Hindlimb muscle (tissue), 1 donor: ENCODE results near the gene DRICH1. TPM values are rescaled to one million over a fixed set of nuclear protein-coding genes. Genes with fewer than 3 reads are reported as not detected.
"Not testable (repeated sequence)": the region's sequence is repeated elsewhere in the genome, so short reads cannot be mapped to it uniquely, and the experiment has no call there.

Experiments
- DNase-seq: peaks from one replicate; pipeline ENCODE4 v3.0.0-alpha.2; 2013
- polyA plus RNA-seq: library from polyadenylated mRNA; unstranded; fragments of 120-200 nt; gene quantifications from one replicate; pipeline ENCODE4 v1.2.1, GENCODE V29; 2013; ENCODE audit not compliant: insufficient read length

The DRICH1 gene
- polyA plus RNA-seq, 1 donor, result 0.49 TPM

DNA sequence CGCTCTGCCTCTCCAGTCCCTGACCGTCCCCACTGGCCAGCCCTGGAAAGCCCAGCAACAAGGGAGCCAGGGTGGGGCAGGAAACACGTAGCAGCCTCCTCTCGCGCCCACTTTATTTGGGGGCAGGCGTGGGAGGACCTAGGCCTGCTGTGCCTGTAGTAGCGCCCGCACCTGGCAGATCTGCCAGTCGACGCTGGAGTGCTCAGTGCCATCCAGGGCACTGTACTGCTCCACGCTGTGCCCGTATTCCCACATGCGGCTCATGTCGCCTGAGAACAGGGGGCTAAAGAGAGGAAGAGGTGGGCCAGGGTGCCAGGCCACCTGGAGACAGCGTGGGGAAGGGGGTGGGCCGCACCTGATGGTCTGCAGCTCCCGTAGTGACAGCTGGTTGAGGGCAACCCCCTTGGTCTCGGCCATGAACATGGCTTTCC lies 17.0 kb upstream of the DRICH1 start:
- DNase-seq, result no peak

DNA sequence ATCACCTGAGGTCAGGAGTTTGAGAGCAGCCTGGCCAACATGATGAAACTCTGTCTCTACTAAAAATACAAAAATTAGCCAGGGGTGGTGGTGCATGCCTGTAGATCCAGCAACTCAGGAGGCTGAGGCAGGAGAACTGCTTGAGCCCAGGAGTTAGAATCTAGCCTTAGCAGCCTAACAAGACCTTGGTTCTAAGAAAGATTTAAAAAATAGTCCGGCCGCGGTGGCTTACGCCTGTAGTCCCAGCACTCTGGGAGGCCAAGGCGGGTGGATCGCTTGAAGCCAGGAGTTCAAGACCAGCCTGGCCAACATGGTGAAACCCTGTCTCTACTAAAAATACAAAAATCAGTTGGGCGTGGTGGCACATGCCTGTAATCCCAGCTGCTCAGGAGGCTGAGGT lies 14.4 kb upstream of the DRICH1 start:
- DNase-seq, result not testable (repeated sequence)

DNA sequence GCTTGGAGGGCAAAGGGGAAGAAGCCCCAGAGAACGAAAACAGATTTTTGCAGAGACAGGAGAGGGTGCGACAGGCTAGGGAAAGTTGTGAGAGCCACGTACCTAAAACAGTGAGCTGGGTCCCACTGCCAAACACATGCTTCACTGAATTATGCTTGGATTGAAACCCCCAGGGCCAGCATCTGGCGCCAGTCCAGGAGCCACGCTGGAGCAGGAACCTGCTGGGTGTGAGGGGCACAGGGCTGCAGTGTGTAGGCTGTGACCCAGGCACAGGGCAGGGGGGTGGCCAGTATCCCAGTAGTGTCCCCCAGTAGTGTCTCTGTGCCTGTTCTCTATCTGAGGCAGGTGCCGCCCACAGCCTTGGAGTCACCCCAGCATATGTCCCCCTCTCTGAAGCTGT lies 8.1 kb upstream of the DRICH1 start:
- not testable (repeated sequence) for DNase-seq

DNA sequence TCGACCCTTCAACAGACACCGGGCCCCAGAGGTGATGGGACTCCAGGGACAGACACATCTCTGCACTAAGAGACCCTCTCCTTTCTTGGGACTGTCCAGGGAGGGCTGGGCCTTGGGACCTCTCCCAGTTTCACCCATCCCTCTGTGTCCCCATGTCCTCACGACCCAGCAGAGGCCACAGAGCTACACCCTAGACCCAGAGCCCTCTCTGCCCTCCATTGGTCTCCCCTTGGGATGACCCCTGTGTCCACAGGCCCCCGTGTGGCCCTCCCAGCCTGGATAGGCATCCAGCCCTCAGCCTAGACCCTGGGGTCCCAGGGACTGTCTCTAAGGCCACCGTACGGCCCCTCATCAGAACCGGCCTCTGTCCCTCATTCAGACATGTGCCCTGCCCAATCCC lies 7.5 kb upstream of the DRICH1 start:
- DNase-seq, result no peak

DNA sequence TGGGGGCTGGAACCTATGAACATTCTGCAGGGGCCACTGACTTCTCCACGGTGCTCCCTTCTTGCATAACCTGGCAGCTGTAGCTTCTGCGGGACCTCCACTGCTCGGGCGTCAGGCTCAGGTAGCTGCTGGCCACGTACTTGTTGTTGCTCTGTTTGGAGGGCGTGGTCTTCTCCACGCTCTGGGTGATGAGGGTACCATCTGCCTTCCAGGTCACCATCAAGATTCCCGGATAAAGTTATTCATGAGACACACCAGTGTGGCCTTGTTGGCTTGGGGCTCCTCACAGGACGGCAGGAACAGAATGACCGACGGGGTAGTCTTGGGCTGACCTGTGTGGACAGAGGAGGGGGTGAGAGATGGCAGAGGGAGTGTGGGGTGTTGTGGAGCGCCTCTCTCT lies 6.5 kb upstream of the DRICH1 start:
- DNase-seq, result no peak

DNA sequence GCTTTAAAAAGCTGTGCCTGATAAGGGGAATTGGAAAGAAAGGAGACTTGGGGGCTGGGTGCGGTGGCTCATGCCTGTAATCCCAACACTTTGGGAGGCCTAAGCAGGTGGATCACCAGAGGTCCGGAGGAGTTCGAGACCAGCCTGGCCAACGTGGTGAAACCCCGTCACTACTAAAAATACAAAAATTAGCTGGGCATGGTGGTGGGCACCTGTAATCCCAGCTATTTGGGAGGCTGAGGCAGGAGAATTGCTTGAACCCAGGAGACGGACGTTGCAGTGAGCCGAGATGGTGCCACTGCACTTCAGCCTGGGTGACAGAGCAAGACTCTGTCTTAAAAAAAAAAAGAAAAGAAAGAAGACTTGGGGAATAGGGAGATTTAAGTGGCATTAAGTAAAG lies 3.2 kb upstream of the DRICH1 start:
- not testable (repeated sequence) for DNase-seq

DNA sequence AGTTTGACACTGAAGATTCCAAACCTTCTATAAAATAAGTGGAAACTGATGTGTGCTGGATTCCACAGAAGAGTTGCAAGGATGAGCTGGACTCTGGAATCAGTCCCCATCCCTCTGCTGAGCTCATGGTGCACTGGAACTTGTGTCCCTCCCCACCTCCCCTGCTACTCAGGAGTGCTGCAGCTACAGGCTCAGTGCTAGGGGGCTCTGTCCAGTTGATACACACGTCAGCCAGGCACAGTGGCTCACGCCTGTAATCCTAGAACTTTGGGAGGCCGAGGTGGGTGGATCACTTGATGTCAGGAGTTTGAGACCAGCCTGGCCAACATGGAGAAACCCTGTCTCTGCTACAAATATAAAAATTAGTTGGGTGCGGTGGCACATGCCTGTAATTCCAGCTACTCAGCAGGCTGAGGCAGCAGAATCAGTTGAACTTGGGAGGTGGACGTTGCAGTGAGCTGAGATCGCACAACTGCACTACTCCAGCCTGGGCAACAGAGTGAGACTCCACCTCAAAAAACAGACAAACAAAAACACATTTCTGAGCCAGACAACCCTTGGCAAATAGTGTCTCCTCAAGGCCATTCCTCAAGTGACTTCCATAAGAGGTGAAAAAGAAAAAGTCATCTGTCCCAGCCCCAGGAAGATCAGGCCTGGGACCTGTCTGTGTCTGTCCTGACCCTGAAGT lies 3.9 kb downstream of the DRICH1 start:
- DNase-seq, result not testable (repeated sequence)

DNA sequence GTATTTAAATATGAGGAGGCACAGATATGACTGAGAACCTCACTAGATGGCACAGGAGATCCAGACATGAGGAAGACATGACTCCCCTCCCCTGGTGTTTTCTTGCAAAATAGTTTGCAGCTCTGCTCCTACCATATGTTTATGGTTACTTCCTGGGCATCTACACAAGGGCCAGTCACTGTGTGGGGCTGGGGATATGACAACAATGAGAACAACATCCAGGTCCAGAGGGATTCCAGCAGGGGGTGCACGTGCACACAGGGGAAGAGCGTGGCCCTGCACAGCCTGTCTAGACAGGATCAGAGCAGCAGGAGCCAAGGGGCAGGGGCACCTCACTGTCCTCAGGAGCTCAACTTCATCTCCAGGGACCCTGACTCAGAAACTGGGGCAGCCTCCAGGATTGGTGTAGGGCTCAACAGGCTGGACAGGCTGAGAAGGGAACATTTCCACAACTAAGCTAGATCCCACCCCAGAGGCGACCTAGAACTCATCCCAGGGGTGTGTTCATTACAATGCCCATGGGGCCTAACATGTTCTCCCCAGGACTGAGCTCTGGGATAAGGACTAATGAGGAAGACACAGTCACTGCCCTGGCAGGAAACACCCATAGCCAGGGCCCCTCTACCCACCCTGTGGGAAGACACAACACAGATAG lies 4.6 kb downstream of the DRICH1 start:
- DNase-seq, result not testable (repeated sequence)

DNA sequence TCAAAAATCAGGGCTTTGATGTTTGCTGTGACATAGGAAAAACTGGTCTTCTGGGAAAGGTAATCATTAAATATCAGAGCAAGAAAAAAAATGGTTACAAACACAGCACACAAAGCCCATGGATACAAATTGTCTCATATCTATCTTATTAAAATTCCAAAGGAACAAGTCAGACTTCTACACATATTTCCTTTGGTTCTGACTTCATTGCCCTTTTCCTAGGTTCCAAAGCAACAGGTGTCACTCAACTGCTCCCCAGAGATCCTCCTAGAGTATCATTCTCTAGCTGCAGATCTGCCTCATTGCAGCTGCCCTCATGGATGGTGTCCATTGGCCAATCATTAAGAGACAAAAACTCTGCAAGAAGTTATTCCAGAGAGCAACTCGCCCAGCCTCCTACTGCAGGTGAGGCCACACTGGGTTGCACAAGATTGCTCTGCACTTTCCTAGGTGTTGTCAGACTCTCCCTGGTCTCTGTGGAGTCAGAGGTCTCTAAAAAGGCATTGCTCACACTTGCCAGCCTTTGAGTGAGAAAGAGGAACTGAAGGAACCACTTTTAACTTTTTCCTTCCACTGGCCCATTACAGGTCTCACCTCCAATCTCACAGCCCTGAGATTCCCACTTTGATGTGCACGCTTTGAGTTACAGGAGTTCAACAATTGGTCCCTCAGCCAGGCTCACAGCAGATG lies 5.7 kb downstream of the DRICH1 start:
- DNase-seq, result no peak

DNA sequence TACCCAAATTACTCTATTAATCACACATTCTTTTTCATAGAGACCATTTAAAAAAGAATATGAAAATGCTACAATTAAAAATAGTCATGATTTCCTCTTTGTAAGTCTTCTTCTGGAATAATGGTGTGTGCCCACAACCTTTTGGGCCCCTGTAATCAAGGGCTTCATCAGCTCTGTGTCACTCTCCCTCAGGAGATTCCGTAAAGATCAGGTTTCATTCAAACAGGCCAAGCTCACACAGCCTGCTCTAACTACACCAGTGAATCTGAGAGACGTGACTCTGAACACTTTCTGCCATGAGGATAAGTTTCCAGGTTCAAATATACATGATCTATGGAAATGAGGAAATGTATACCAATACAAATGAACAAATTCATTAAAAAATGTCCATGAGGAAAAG lies 9.5 kb downstream of the DRICH1 start:
- DNase-seq, result no peak

DNA sequence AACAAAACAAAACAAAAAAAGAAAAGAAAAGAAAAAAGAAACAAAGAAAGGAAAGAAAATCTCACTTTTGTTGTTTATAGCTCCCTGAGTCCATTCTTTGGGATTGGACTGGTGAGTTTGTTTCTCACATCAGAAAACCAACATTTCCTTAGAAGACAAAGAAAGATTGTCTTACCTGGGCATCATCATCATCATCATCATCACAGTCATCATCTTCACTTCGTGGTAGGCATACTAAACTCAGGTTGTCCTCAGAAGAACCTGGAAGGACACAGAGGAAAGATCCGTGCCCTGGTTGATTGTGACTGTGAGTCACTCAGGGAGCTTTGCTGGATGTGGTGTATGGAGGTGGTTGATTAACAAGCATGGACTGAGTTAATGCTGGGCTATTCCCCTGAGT lies 10.2 kb downstream of the DRICH1 start:
- not testable (repeated sequence) for DNase-seq

DNA sequence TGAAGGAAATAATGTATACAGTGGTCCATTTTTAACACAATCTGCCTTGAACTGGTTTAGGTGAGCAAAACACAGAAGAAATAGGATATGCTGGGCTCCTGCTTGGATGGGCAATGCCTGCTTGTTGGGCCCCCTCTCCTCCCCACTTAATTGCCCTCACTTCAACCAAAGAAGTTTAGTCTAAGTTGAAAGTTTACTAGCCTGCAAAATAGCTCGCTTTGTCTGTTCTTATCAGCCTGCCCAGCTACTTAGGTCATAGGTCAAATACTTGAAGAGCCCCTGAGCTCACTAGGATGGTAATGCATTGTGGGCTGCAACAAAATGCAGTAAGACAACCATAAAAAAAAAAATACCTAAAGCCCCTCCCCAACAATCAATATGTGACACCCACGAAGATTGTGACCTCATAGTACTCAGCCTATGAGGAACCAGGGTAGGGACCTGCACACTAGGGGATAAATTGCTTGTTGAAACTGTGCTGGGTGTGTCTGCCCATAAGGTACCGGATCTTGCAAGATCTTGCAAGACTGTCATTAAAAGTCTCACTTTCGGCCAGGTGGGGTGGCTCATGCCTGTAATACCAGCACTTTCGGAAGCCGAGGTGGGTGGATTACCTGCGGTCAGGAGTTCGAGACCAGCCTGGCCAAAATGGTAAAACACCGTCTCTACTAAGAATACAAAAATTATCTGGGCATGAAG lies 10.9 kb downstream of the DRICH1 start:
- DNase-seq, result no peak

DNA sequence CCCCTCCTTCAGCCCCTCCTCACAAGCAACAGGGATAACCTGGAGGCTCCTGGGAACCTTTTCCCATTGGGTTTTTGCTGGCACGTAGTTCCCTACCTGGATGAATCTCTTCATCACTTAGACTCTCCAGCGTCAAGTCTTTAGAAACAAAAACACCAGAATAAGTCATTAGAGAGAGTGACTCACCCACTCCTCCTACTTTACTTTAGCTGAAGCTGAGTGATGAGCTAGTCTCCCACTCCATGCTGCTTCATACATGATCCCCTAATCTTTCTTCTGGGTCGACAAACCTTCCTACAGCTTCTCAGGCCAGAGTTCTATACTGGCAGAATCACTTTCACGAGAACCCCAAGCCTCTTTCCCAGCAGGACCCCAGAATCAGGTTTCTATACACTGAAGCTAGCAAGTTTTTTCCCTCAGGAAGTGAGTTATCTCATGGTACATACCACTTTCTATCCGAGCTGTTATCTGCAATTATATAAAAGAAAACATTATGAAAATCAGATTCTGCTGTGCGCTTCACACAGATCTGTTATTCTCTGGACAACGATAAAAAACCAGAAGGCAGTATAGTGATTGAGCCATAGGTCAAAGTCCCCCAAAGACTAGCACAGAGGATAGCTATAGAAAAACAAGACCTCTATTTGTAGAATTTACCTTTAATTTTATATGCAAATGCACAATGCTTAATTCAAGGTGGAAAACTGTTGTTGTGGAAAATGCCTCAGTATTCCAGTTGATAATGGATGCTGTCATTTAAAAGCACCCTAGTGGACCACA lies 18.7 kb downstream of the DRICH1 start:
- DNase-seq, result no peak

DNA sequence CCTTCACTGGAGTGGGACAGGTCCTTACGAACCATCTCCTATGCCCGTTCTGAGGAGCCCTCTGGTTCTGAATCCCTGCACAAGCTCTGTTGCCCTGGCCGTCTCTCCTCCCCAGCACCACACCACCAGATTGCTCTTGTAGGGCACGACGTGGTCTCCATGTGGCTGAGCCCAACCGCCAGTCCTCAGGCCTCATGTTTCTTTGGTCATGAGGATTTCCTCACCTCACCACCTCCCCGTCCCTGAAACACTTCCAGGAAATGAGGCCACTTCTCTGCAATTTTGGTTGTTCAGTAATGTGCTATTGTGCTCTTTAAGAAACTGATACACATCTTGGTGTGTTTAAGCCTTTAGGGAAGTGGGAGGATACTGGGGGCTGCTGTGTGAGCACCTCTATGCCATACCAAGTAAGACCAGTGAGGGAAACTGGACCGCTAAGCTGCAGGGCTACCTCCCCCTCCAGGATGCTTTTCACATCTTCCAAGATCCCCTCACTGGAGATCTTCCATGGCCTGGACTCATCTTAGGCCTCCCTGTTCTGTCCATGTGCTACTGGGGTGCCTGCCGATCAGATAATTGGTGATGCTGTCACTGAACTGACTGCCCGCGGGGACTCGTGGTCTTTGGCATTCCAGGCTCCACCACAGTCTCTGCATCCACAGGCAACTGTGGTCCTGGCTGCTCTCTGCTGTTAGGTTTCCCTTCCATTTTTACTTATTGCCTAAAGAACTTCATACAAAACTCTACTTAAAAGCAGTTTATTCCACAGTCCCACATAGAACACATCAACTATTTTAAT lies 21.9 kb downstream of the DRICH1 start:
- no peak for DNase-seq

DNA sequence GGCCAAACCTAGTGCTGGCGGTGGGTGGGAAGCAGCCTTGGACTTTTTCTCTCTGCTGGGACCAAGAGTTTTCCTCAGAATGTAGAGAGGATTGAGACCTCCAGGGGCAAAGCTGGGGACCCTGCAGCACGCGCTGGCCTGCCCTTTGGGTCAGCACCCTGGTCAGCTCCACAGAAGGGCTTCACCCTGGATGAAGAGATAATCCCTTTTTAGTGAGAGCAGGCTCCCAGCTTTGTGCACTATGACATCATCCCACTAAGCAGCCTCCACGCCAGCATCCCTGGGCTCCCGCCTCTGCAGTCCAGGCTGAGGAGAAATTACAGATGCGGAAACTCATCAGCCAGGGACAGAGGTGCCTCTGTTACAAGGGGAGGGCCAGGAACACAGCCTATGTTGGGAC lies 23.5 kb downstream of the DRICH1 start:
- peak; percentile 19 for DNase-seq

DNA sequence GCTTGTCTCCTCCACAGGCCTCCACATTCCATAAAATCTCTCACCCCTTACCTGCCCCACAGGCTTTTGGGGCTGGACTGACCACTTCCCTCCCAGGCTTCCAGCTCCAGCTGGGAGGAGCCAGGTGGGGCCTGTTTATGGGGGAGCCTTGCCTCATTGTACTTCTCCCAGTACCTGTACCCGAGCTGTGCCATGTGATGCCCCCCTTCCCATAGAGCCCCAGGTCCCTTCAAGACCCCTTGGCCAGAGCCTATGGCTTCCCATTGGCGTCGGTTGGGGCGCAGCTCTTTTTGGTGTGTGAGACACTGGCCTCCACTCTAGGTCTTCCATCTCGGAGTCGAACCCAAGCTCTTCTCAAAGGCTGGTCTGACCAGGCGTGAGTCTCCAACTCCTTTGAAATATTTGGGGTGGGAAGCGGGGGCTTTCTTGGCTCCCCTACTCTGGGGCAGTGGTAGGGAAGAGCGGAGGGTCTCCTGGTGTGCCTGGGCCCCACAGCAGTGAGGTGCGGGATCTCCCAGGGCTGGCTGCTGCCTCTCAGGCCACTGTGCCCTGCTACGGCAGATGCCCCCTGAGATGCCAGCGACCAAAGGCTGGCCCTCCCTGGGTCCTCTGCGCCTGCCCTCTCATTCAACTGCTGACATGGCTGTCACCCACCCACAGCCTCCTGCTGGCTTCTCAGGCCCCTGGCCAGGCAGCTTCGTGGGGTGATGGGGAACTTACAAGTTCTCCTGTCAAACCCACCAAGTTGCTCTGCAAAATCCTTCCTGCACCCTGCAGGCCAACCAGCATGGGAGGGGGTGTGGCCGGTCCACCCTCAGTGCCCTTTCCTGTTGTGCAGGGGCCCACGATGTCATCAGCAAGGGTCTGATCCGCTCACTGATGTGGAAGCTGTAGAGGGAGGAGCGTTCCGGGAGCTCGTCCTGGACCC lies 25.7 kb downstream of the DRICH1 start:
- no peak for DNase-seq

DNA sequence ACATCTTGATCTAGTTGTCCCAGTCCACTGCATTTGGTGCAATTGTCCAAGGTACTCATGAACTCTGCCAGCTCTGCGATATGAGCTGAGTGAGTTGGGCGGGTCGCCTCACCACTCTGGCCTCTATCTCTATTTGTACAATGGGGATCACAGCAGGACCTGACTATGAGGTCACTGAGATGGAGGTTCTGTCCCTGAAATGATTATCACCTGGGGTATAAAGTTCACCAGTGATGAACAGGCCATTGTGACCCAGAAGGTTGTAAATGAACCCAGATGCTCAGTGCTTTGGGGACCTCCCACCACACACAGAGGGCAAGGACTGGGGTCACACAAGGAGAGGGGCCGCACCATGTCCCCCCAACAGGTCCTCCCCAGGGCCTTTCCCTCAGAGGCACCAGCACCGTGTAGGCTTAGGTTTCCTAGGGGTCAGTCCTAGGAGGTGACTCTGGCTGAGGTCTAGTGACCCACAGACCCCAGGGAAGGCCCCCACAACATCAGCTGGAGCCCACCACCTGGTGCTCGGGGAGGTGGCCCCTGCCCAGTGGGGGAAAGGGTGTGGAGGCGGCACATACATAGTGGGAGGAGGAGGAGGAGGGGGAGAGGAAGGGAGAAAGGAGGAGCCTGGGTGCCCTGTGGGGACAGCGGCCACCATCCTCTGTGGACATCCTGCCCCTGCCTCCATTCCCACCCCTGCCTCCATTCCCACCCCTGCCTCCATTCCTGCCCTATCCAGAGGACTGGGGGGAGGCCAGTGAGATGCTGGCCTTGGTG lies 27.0 kb downstream of the DRICH1 start:
- no peak for DNase-seq

DNA sequence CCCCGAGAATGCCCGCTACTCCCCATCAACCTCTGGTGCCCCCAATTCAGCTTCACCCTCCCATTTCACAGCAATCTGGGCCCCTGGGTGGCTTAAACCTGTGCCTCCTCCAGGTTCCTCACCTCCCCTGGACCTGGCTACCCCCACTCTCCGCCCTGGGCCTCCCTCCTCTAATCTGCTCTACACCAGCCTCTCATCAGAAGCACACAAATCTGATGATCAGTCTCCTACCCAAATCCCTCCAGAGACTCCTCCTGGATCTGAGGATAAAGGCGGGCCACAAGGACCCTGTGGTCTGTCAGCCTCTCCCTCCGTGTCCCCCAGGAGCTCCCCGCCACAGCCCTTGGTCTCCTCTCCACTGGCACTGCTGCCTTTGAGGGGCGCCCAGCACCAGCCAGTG lies 28.9 kb downstream of the DRICH1 start:
- no peak for DNase-seq

DNA sequence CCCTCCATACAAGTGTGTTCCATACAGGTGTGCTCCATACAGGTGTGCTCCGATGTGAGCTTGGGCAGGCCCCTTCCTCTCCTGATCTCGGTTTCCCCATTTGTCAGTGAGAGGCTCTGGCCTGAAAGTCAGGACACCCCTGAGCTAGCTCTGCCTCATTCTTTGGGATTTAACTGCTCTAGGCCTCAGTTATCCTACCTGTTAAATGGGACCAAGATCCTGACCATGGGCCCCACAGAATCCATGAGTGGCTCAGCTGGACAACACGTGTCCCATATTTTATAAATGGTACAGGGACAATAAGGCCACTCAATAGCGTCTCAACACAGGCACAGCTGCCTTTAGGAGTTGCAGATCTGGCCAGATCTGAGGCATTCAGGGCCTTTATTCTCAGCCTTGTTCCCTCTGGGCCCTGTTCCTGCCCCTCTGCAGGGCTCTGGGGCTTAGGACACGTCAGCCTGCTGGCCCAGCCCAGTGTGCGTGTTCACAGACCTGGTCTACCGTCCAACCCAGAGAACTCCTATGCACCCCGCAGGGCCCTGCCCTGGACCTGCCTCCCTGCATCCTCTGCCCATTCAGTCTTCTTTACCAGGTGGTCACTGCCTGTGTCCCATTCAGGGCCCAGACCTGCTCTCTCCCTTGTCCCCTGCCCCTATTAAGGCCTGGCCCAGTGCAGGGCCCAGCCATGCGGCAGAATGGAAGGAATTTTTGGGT lies 33.2 kb downstream of the DRICH1 start:
- no peak for DNase-seq
